ENCODE data around the gene EHD3. TPM values are rescaled to one million over a fixed set of nuclear protein-coding genes. Genes with fewer than 3 reads are reported as not detected.

Gene EHD3
- total and polyA plus RNA-seq, 11 donors: 8.9 to 31.9 (median 24.0) TPM

DNA sequence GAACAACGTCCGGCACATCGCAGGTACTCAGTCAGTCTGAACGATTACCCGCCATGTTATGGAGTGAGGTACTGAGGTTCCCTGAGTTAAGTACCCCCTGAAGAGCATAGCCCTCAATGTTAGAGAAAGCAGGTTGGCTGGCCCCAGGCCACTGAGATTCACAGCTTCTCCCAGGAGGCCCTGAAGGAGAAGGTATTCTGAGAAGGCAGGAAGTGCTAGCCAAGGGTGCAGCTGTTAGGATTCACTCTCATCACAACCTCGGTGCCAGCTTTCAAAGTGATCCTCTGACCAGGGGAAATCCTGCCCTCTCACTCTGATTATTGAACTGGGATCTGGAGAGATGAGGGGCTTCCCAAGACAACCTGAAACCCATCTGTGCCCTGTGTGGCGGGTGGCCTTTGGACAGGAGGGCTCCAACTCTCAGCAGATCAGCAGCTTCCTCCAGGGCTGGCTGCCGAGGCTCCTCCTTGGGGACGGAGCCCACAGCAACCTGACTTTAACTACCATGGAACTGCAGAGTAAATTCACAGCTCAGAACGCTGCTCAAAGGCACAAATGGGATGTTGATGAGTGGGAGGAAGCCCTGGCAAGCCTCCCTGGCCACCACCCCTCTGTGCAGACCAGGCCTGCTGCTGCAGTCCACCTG, 7.8 kb downstream of the EHD3 start:
- H3K9me3 ChIP-seq: no peaks in the 10 kb centered on the region
- no peak for TF ChIP-seq POLR2A (IDR thresholded peaks at IDR 0.05)
- TF ChIP-seq, protein P1, sequence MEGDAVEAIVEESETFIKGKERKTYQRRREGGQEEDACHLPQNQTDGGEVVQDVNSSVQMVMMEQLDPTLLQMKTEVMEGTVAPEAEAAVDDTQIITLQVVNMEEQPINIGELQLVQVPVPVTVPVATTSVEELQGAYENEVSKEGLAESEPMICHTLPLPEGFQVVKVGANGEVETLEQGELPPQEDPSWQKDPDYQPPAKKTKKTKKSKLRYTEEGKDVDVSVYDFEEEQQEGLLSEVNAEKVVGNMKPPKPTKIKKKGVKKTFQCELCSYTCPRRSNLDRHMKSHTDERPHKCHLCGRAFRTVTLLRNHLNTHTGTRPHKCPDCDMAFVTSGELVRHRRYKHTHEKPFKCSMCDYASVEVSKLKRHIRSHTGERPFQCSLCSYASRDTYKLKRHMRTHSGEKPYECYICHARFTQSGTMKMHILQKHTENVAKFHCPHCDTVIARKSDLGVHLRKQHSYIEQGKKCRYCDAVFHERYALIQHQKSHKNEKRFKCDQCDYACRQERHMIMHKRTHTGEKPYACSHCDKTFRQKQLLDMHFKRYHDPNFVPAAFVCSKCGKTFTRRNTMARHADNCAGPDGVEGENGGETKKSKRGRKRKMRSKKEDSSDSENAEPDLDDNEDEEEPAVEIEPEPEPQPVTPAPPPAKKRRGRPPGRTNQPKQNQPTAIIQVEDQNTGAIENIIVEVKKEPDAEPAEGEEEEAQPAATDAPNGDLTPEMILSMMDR (IDR thresholded peaks at IDR 0.05): no peak
- H3K4me1 ChIP-seq: peaks cover 11 to 51% (median 41%) of the 10 kb centered on the region in 12 donors
- H3K27me3 ChIP-seq: no peaks in the 10 kb centered on the region
- ATAC-seq (no peak), DNase-seq (peak in 2 of 5 donors; percentile 24 to 41)
- H3K27ac ChIP-seq: no peak overlapping the region
- H3K4me3 ChIP-seq: no peak overlapping the region
- intact Hi-C loops (cut with DNase I): loop anchor here in 2 of 10 donors (5.0 kb wide), 2 partner anchors 36 to 71 kb away; no protein-coding TSS in a partner anchor
- H3K36me3 ChIP-seq: peaks cover 0 to 15% (median 10%) of the 10 kb centered on the region in 9 donors
- 63 to 87% (median 71%) methylated on average over 8 to 10 of the region's 10 CpGs for WGBS, 4 donors

GRCh38 chr2:31243053-31243452, 9.1 kb downstream of the EHD3 start:
- intact Hi-C loops (cut with DNase I): loop anchor here in 2 of 10 donors (5.0 kb wide), 2 partner anchors 34 to 69 kb away; no protein-coding TSS in a partner anchor
- peaks cover 0 to 23% (median 17%) of the 10 kb centered on the region in 9 donors for H3K36me3 ChIP-seq
- ATAC-seq (no peak), DNase-seq (peak in 1 of 5 donors; percentile 14)
- peaks cover 11 to 40% (median 36%) of the 10 kb centered on the region in 12 donors for H3K4me1 ChIP-seq
- WGBS, 4 donors: 95 to 99% (median 96%) methylated on average over 5 of the region's 5 CpGs
- no peak overlapping the region for H3K4me3 ChIP-seq
- no peaks in the 10 kb centered on the region for H3K9me3 ChIP-seq
- TF ChIP-seq POLR2A (IDR thresholded peaks at IDR 0.05): no peak
- TF ChIP-seq, protein P1 (IDR thresholded peaks at IDR 0.05): no peak
- no peak overlapping the region for H3K27ac ChIP-seq
- no peaks in the 10 kb centered on the region for H3K27me3 ChIP-seq

GRCh38 chr2:31244101-31244500, 10.1 kb downstream of the EHD3 start:
- Histone ChIP-seq H3K4me3 (no peak overlapping the region), H3K27me3 (no peaks in the 10 kb centered on the region), H3K9me3 (no peaks in the 10 kb centered on the region), H3K4me1 (peaks cover 7 to 30% (median 27%) of the 10 kb centered on the region in 12 donors), H3K36me3 (peaks cover 0 to 28% (median 21%) of the 10 kb centered on the region in 9 donors), H3K27ac (no peak overlapping the region)
- DNase-seq: peak in 1 of 5 donors; percentile 15
- ATAC-seq: no peak
- 95 to 97% (median 96%) methylated on average over 8 to 10 of the region's 10 CpGs for WGBS, 4 donors
- no peak for TF ChIP-seq POLR2A (IDR thresholded peaks at IDR 0.05)
- TF ChIP-seq, protein P1 (IDR thresholded peaks at IDR 0.05): no peak
- intact Hi-C loops (cut with DNase I): loop anchor here in 2 of 10 donors (5.0 kb wide), 2 partner anchors 33 to 68 kb away; no protein-coding TSS in a partner anchor

- Histone ChIP-seq H3K9me3 (no peaks in the 10 kb centered on the region), H3K27ac (no peak overlapping the region), H3K4me3 (no peak overlapping the region), H3K4me1 (peaks cover 0 to 17% (median 7%) of the 10 kb centered on the region in 12 donors), H3K27me3 (no peaks in the 10 kb centered on the region), H3K36me3 (peaks cover 0 to 43% (median 27%) of the 10 kb centered on the region in 9 donors)
- ATAC-seq: no peak
- intact Hi-C loops (cut with DNase I): no loop called here
- no peak for DNase-seq
- TF ChIP-seq POLR2A (IDR thresholded peaks at IDR 0.05): no peak
- TF ChIP-seq, protein P1 (IDR thresholded peaks at IDR 0.05): no peak
- 86 to 91% (median 89%) methylated on average over 3 of the region's 3 CpGs for WGBS, 4 donors
Observed at GRCh38 chr2:31246184-31246852, 12.4 kb downstream of the EHD3 start.
